Measurements from ENCODE around the gene CYLD.

- TF ChIP-seq ZNF274 (IDR thresholded peaks at IDR 0.05; ENCODE audit: low read depth, low read length) (no peak), YY1 (IDR thresholded peaks at IDR 0.05; ENCODE audit: insufficient read depth, insufficient read length) (no peak), SUZ12 (IDR thresholded peaks at IDR 0.05; ENCODE audit: extremely low read depth, insufficient read depth, insufficient read length) (no peak)
Observed at GRCh38 chr16:50756473-50756872, 14.6 kb downstream of the CYLD start.
